CD14-positive monocyte (primary cell): Measurements from ENCODE around the gene SFN. TPM values are rescaled to one million over a fixed set of nuclear protein-coding genes. Genes with fewer than 3 reads are reported as not detected.

Source experiments
- DNase-seq, 3 donors: peaks; one replicate each; pipeline ENCODE4 v3.0.0-alpha.2; 2011 to 2022
- H2AFZ ChIP-seq: 2 replicates; pipeline ENCODE4 v1.6.0; 2012; ENCODE audit warnings: mild to moderate bottlenecking, low read depth, low read length, inconsistent platforms; ENCODE audit not compliant: insufficient read depth, poor library complexity, severe bottlenecking
- H3K27ac ChIP-seq, 2 donors: 1 replicate in 1 of 2; 2 replicates in 1 of 2; pipeline ENCODE4 v1.5.1; 2012 to 2013; ENCODE audit warnings: low read length in 2 of 2, control low read depth in 1 of 2, inconsistent platforms in 1 of 2, low read depth in 1 of 2, mild to moderate bottlenecking in 1 of 2
- H3K27me3 ChIP-seq, 2 donors: one replicate each; pipeline versions ENCODE4 v1.6.0 to v1.6.1; 2011 to 2013; ENCODE audit warnings: low read length in 2 of 2; ENCODE audit not compliant: control insufficient read depth in 2 of 2, insufficient read depth in 2 of 2
- H3K36me3 ChIP-seq, 2 donors: replicated peaks in 1 of 2; 1 replicate in 1 of 2; 2 replicates in 1 of 2; pipeline versions ENCODE4 v1.5.1 to v1.6.1; 2012 to 2013; ENCODE audit warnings: low read length in 2 of 2, control low read depth in 1 of 2, inconsistent platforms in 1 of 2, mild to moderate bottlenecking in 1 of 2; ENCODE audit not compliant: insufficient read depth in 2 of 2, control insufficient read depth in 1 of 2
- H3K4me1 ChIP-seq, 2 donors: 1 replicate in 1 of 2; 2 replicates in 1 of 2; pipeline versions ENCODE4 v1.5.1 to v1.6.1; 2012 to 2013; ENCODE audit warnings: low read length in 2 of 2, control low read depth in 1 of 2, inconsistent platforms in 1 of 2, mild to moderate bottlenecking in 1 of 2, moderate library complexity in 1 of 2; ENCODE audit not compliant: insufficient read depth in 2 of 2, control insufficient read depth in 1 of 2
- H3K4me2 ChIP-seq: replicated peaks from 2 replicates; pipeline ENCODE3; 2012; ENCODE audit warnings: low read length, moderate library complexity, mild to moderate bottlenecking; ENCODE audit not compliant: poor library complexity, severe bottlenecking; ENCODE audit errors: extremely low read depth
- H3K4me3 ChIP-seq, 3 experiments: fragments of 200-600 bp in 1 of 3; sonication (generic) in 1 of 3; replicated peaks in 1 of 3; 1 replicate in 2 of 3; 2 replicates in 1 of 3; pipeline ENCODE4 v1.5.1; 2011 to 2013; ENCODE audit warnings: low read length in 3 of 3, mild to moderate bottlenecking in 3 of 3, control low read depth in 2 of 3, low read depth in 2 of 3, inconsistent platforms in 1 of 3, moderate library complexity in 1 of 3
- H3K79me2 ChIP-seq: 2 replicates; pipeline ENCODE4 v1.6.0; 2012; ENCODE audit warnings: mild to moderate bottlenecking, control low read depth, inconsistent platforms, low read length, moderate library complexity; ENCODE audit not compliant: insufficient read depth
- H3K9ac ChIP-seq: 2 replicates; pipeline ENCODE4 v1.6.0; 2017; ENCODE audit warnings: low read length, mild to moderate bottlenecking; ENCODE audit not compliant: insufficient read depth, poor library complexity, severe bottlenecking
- H3K9me3 ChIP-seq, 2 donors: replicated peaks in 1 of 2; 1 replicate in 1 of 2; 2 replicates in 1 of 2; pipeline versions ENCODE4 v1.5.1 to v1.6.1; 2012 to 2013; ENCODE audit warnings: low read length in 2 of 2, control low read depth in 1 of 2; ENCODE audit not compliant: control insufficient read depth in 1 of 2, insufficient read depth in 1 of 2
- H4K20me1 ChIP-seq: 2 replicates; pipeline ENCODE4 v1.6.0; 2012; ENCODE audit warnings: mild to moderate bottlenecking, low read length, control low read depth, moderate library complexity; ENCODE audit not compliant: insufficient read depth
- H3K27ac Mint-ChIP-seq, 7 donors: one replicate each; pipeline ENCODE4 v1.8.0; 2020; ENCODE audit warnings: mild to moderate bottlenecking in 7 of 7, mixed read lengths in 7 of 7, moderate library complexity in 6 of 7, inconsistent platforms in 2 of 7
- H3K27me3 Mint-ChIP-seq, 3 donors: one replicate each; pipeline ENCODE4 v1.8.0; 2021 to 2022; ENCODE audit warnings: low read depth in 3 of 3, mild to moderate bottlenecking in 3 of 3, mixed read lengths in 3 of 3, moderate library complexity in 3 of 3, inconsistent platforms in 1 of 3
- H3K36me3 Mint-ChIP-seq, 2 donors: one replicate each; pipeline ENCODE4 v1.8.0; 2020; ENCODE audit warnings: mixed read lengths in 2 of 2, inconsistent platforms in 1 of 2, mild to moderate bottlenecking in 1 of 2
- H3K4me1 Mint-ChIP-seq: one replicate; pipeline ENCODE4 v1.8.0; 2020; ENCODE audit warnings: mild to moderate bottlenecking, mixed read lengths
- H3K4me3 Mint-ChIP-seq, 2 donors: one replicate each; pipeline ENCODE4 v1.8.0; 2020; ENCODE audit warnings: mild to moderate bottlenecking in 2 of 2, mixed read lengths in 2 of 2, moderate library complexity in 1 of 2
- H3K9me3 Mint-ChIP-seq, 7 donors: one replicate each; pipeline ENCODE4 v1.8.0; 2020 to 2022; ENCODE audit warnings: mixed read lengths in 7 of 7, mild to moderate bottlenecking in 6 of 7, moderate library complexity in 6 of 7, inconsistent platforms in 2 of 7
- CTCF ChIP-seq: fragments of 200-600 bp; IDR thresholded peaks from one replicate; pipeline ENCODE4 v1.8.0; 2022; ENCODE audit warnings: antibody characterized with exemption, mild to moderate bottlenecking
- WGBS: methylation state at CpG from one replicate; pipeline ENCODE4 v1.1.5; 2013; ENCODE audit warnings: missing lambda C conversion rate; ENCODE audit not compliant: insufficient coverage; 5-methylcytosine and 5-hydroxymethylcytosine counted together
- intact Hi-C, 2 donors: fragments of 100-400 bp; cut with micrococcal nuclease; formaldehyde crosslinking; loops; one replicate each; pipeline versions ENCODE4 v1.15.0 to v1.15.1; 2023
- polyA plus RNA-seq, 3 donors: library from polyadenylated mRNA; depleted of rRNA in 1 of 3; unstranded in 2 of 3; stranded (reverse) in 1 of 3; fragments of 300-500 nt in 2 of 3; fragments of >200 nt in 1 of 3; fragmentation: Illumina TruSeq in 2 of 3; gene quantifications; 1 replicate in 2 of 3; 2 replicates in 1 of 3; pipeline ENCODE4 v1.2.3, GENCODE V29; 2012 to 2021

SFN gene
- polyA plus RNA-seq, 3 donors: 0.36 TPM; not detected in 2

DNA sequence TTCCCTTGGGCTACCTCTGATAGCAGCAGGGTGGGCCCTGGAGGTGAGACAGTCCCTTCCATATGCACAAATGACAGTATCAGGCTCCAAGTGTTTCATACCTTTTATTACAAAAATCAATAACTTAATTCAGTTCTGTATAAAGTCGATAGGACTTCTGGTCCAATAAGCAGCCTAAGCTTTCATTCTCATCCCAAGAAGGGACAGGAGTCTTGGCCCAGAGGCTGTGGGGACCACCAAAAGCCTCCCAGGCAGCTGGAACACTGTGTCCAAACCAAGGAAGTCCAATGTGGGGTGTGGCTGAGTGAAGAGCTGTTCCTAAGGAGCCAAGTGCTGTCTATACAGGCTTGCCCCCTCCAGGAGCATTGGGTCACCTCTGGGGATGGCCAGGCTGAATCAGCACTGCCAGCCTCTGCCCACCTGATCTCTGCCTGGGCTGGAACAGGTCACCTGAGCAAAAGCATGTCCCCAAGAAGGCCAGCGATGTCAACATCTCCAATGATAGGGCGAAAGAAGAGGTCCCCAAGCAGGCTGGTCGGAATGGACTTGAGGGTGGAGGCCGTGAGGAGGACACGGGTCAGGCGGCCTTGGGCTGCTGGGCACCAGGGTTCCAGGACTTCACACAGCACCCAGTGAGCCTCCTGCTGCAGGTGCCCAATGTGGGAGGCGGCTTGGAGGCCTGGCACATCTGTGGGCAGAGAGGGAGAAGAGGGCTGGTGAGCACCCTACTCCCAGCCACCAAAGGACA is 48.6 kb downstream of the SFN start:
- Histone ChIP-seq H2AFZ (no peak overlapping the region), H3K4me1 (no peaks in the 10 kb centered on the region), H3K36me3 (no peaks in the 10 kb centered on the region), H4K20me1 (no peaks in the 10 kb centered on the region), H3K9ac (no peak overlapping the region), H3K4me2 (no peak overlapping the region), H3K79me2 (no peaks in the 10 kb centered on the region), H3K4me3 (no peak overlapping the region), H3K9me3 (no peaks in the 10 kb centered on the region), H3K27ac (no peak overlapping the region), H3K27me3 (no peaks in the 10 kb centered on the region)
- Mint-ChIP-seq H3K9me3 (no peaks in the 10 kb centered on the region), H3K4me3 (no peak overlapping the region), H3K4me1 (no peaks in the 10 kb centered on the region), H3K36me3 (no peaks in the 10 kb centered on the region), H3K27ac (peak overlapping the region in 1 of 7 donors; percentile 54), H3K27me3 (peaks cover 2% of the 10 kb centered on the region in 3 donors)
- TF ChIP-seq CTCF: no peak
- no peak for DNase-seq
- WGBS: 96% methylated on average over 5 of the region's 8 CpGs
- intact Hi-C loops: no loop called here

DNA sequence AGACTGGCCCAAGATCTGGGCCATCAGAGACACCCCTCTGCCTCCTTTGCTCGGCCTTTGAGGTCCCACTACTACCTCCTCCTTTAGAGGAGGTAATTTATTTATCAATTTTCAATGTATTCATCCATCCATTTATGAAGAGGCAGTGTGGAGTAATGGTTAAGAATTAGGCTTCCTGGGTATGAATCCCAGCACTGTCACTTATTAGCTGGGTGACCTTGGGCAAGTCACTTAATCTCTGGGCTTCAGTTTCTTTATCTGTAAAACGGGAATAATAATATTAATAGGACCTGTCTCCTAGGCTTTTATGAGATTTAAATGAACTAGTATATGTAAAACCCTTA is 49.2 kb downstream of the SFN start:
- H3K4me1 ChIP-seq: no peaks in the 10 kb centered on the region
- H3K27me3 ChIP-seq: no peaks in the 10 kb centered on the region
- no peaks in the 10 kb centered on the region for H3K36me3 ChIP-seq
- H4K20me1 ChIP-seq: no peaks in the 10 kb centered on the region
- no peak overlapping the region for H3K9ac ChIP-seq
- H3K4me1 Mint-ChIP-seq: no peaks in the 10 kb centered on the region
- no peaks in the 10 kb centered on the region for H3K36me3 Mint-ChIP-seq
- intact Hi-C loops: no loop called here
- H3K4me2 ChIP-seq: no peak overlapping the region
- no peak for DNase-seq
- TF ChIP-seq CTCF: no peak
- WGBS: no CpG with 5 or more reads among the region's 2 CpGs
- H3K4me3 ChIP-seq: no peak overlapping the region
- H3K9me3 Mint-ChIP-seq: no peaks in the 10 kb centered on the region
- no peaks in the 10 kb centered on the region for H3K79me2 ChIP-seq
- H3K9me3 ChIP-seq: no peaks in the 10 kb centered on the region
- no peak overlapping the region for H3K4me3 Mint-ChIP-seq
- no peak overlapping the region for H3K27ac ChIP-seq
- H2AFZ ChIP-seq: no peak overlapping the region
- H3K27me3 Mint-ChIP-seq: peaks cover 2 to 4% (median 2%) of the 10 kb centered on the region in 3 donors
- no peak overlapping the region for H3K27ac Mint-ChIP-seq
